Astrocyte (in vitro differentiated cells and primary cell): ENCODE results near the gene SLC39A2.
"Not testable (repeated sequence)": the region's sequence is repeated elsewhere in the genome, so short reads cannot be mapped to it uniquely, and the experiment has no call there.

ENCODE experiments used
- EZH2 ChIP-seq: IDR thresholded peaks from 2 replicates; pipeline ENCODE4 v1.6.1; 2012; ENCODE audit warnings: mild to moderate bottlenecking, low read length, inconsistent platforms; ENCODE audit not compliant: insufficient read depth
- TF ChIP-seq, protein P1 (sequence below): IDR thresholded peaks from 2 replicates; pipeline ENCODE4 v1.5.1; 2011; ENCODE audit warnings: low read depth, mild to moderate bottlenecking, inconsistent platforms, low read length, moderate library complexity; ENCODE audit not compliant: insufficient read depth

DNA sequence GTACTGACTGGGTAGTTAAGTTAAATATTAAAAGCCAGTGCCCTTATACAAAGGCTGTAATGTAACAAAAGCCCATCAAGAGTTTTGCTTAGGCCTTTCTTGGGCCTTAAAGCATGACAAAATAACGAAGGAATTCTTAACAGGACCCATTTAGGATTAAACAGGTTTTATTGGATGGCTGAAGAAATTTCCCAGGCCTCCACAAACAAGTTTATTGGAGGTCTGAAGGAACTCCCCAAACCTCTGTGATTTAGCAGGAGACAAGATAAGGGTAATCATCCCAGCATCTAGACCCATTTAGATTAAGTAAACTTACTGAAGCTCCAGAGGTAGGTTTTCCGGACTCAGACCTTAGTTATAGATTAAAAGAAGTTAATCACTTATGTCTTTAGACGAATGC lies 10.6 kb downstream of the SLC39A2 start:
- not testable (repeated sequence) for TF ChIP-seq EZH2
- TF ChIP-seq, protein P1, sequence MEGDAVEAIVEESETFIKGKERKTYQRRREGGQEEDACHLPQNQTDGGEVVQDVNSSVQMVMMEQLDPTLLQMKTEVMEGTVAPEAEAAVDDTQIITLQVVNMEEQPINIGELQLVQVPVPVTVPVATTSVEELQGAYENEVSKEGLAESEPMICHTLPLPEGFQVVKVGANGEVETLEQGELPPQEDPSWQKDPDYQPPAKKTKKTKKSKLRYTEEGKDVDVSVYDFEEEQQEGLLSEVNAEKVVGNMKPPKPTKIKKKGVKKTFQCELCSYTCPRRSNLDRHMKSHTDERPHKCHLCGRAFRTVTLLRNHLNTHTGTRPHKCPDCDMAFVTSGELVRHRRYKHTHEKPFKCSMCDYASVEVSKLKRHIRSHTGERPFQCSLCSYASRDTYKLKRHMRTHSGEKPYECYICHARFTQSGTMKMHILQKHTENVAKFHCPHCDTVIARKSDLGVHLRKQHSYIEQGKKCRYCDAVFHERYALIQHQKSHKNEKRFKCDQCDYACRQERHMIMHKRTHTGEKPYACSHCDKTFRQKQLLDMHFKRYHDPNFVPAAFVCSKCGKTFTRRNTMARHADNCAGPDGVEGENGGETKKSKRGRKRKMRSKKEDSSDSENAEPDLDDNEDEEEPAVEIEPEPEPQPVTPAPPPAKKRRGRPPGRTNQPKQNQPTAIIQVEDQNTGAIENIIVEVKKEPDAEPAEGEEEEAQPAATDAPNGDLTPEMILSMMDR = not testable (repeated sequence)
